Nephron progenitor cell (in vitro differentiated cells): Measurements from ENCODE around the gene CCNB3.

Experiments used
- DNase-seq: peaks from one replicate; pipeline ENCODE4 v3.0.0; 2021
- H3K27ac Mint-ChIP-seq: 2 replicates; pipeline ENCODE4 v1.8.0; 2021; ENCODE audit warnings: mild to moderate bottlenecking, moderate library complexity, mixed read lengths
- H3K27me3 Mint-ChIP-seq: 2 replicates; pipeline ENCODE4 v1.8.0; 2021; ENCODE audit warnings: mild to moderate bottlenecking, low read depth, mixed read lengths; ENCODE audit not compliant: poor library complexity
- H3K36me3 Mint-ChIP-seq: 2 replicates; pipeline ENCODE4 v1.8.0; 2021; ENCODE audit warnings: low read depth, mixed read lengths
- H3K4me1 Mint-ChIP-seq: 2 replicates; pipeline ENCODE4 v1.8.0; 2021; ENCODE audit warnings: mixed read lengths
- H3K4me3 Mint-ChIP-seq: 2 replicates; pipeline ENCODE4 v1.8.0; 2021; ENCODE audit warnings: mild to moderate bottlenecking, moderate library complexity, mixed read lengths
- H3K9me3 Mint-ChIP-seq: 2 replicates; pipeline ENCODE4 v1.8.0; 2021; ENCODE audit warnings: mild to moderate bottlenecking, moderate library complexity, mixed read lengths
- CTCF ChIP-seq: fragments of 200-600 bp; sonication (generic); IDR thresholded peaks from 2 replicates; pipeline ENCODE4 v1.5.0; 2021; ENCODE audit warnings: antibody characterized with exemption

Gene CCNB3

GRCh38 chrX:50198348-50198747, 6.2 kb upstream of the CCNB3 start:
- no peak overlapping the region for H3K27ac Mint-ChIP-seq
- no peaks in the 10 kb centered on the region for H3K36me3 Mint-ChIP-seq
- TF ChIP-seq CTCF, result no peak
- peaks cover 7% of the 10 kb centered on the region for H3K27me3 Mint-ChIP-seq
- no peak for DNase-seq
- H3K4me1 Mint-ChIP-seq, result peaks cover 17% of the 10 kb centered on the region
- H3K4me3 Mint-ChIP-seq, result no peak overlapping the region
- peaks cover 38% of the 10 kb centered on the region for H3K9me3 Mint-ChIP-seq

GRCh38 chrX:50200907-50201306, 3.7 kb upstream of the CCNB3 start, which contains the start of gene AKAP4:
AKAP4 (minus strand) TSS chrX:50201007; CDS start chrX:50200889, 118 bp downstream.
- no peak for TF ChIP-seq CTCF
- H3K27ac Mint-ChIP-seq, result peak within 1 kb of the TSS; percentile 56
- H3K36me3 Mint-ChIP-seq, result no peaks in the 10 kb centered on the region
- H3K27me3 Mint-ChIP-seq, result peaks cover 4% of the 10 kb centered on the region
- no peak for DNase-seq
- no peak within 1 kb of the TSS for H3K4me3 Mint-ChIP-seq
- H3K4me1 Mint-ChIP-seq, result peaks cover 33% of the 10 kb centered on the region
- H3K9me3 Mint-ChIP-seq, result peaks cover 50% of the 10 kb centered on the region

GRCh38 chrX:50202539-50202938, 2.0 kb upstream of the CCNB3 start:
- no peak for TF ChIP-seq CTCF
- Mint-ChIP-seq H3K27me3 (no peaks in the 10 kb centered on the region), H3K27ac (no peak overlapping the region), H3K36me3 (no peaks in the 10 kb centered on the region), H3K4me1 (peaks cover 33% of the 10 kb centered on the region), H3K9me3 (peaks cover 50% of the 10 kb centered on the region), H3K4me3 (no peak overlapping the region)
- no peak for DNase-seq

- Mint-ChIP-seq H3K9me3 (peaks cover 41% of the 10 kb centered on the region), H3K27me3 (no peaks in the 10 kb centered on the region), H3K36me3 (no peaks in the 10 kb centered on the region), H3K4me3 (no peak overlapping the region), H3K27ac (no peak overlapping the region), H3K4me1 (peaks cover 29% of the 10 kb centered on the region)
- no peak for DNase-seq
- TF ChIP-seq CTCF, result no peak
Measured at GRCh38 chrX:50206753-50207152, 2.2 kb downstream of the CCNB3 start.

- peak; percentile 8 for TF ChIP-seq CTCF
- no peak overlapping the region for H3K4me3 Mint-ChIP-seq
- H3K9me3 Mint-ChIP-seq, result peaks cover 19% of the 10 kb centered on the region
- no peaks in the 10 kb centered on the region for H3K27me3 Mint-ChIP-seq
- H3K27ac Mint-ChIP-seq, result no peak overlapping the region
- no peaks in the 10 kb centered on the region for H3K36me3 Mint-ChIP-seq
- H3K4me1 Mint-ChIP-seq, result no peaks in the 10 kb centered on the region
- no peak for DNase-seq
Measured at GRCh38 chrX:50211510-50211909, 6.9 kb downstream of the CCNB3 start.

GRCh38 chrX:50281253-50281652, 76.7 kb downstream of the CCNB3 start:
- H3K9me3 Mint-ChIP-seq, result peaks cover 43% of the 10 kb centered on the region
- peaks cover 9% of the 10 kb centered on the region for H3K4me1 Mint-ChIP-seq
- no peak for TF ChIP-seq CTCF
- H3K27ac Mint-ChIP-seq, result no peak overlapping the region
- no peaks in the 10 kb centered on the region for H3K36me3 Mint-ChIP-seq
- no peak overlapping the region for H3K4me3 Mint-ChIP-seq
- DNase-seq, result no peak
- peaks cover 6% of the 10 kb centered on the region for H3K27me3 Mint-ChIP-seq
